Measurements from ENCODE around the gene FAM32A.

GRCh38 chr19:16223746-16224145 is 38.5 kb downstream of the FAM32A start:
- TF ChIP-seq CTCF (IDR thresholded peaks at IDR 0.05; ENCODE audit: low read depth, low read length) (no peak), EZH2phosphoT487 (IDR thresholded peaks at IDR 0.05; ENCODE audit: low read depth) (no peak)
